Spleen (tissue), 7 donors: ENCODE results near the gene SREBF2.

Source experiments
- CTCF ChIP-seq, 11 experiments: fragments of 200-600 bp in 7 of 11; fragments of 450-650 bp in 4 of 11; sonication (generic) in 4 of 11; IDR thresholded peaks in 8 of 11; conservative IDR thresholded peaks in 3 of 11; 1 replicate in 7 of 11; 2 replicates in 4 of 11; pipeline versions ENCODE4 v1.4.0 to v1.8.0; 2016 to 2021; ENCODE audit warnings: antibody characterized with exemption in 11 of 11, inconsistent platforms in 4 of 11, mild to moderate bottlenecking in 1 of 11
- POLR2A ChIP-seq, 3 donors: fragments of 450-650 bp; IDR thresholded peaks; one replicate each; pipeline ENCODE4 v1.5.1; 2017; ENCODE audit warnings: antibody characterized with exemption in 3 of 3, mild to moderate bottlenecking in 1 of 3
- POLR2AphosphoS5 ChIP-seq, 3 donors: sonication (generic); formaldehyde crosslinking; IDR thresholded peaks; one replicate each; pipeline ENCODE4 v1.5.1; 2017; ENCODE audit warnings: antibody characterized with exemption in 3 of 3
- donor health status: DM: no; HTN: no; CAD: no; lungs with moderate emphysema.
- donor health status: DM: no; HTN: no; CAD: no.
- donor health status: DM: no; HTN: no; CAD: no.

DNA sequence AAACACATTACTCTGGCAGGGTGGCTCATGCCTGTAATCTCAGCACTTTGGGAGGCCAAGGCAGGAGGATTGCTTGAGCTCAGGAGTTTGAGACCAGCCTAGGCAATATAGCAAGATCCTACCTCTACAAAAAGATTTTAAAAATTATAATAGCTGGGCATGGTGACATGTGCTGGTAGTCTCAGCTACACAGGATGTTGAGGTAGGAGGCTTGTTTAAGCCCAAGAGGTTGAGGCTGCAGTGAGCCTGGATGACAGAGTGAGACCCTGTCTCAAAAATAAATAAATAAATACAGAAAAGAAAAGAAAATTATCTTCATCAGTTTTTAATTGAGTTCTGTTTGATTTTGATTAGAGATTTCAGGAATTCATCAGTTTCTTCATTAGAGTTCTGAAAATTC, 27.3 kb upstream of the SREBF2 start:
- no peak for TF ChIP-seq CTCF (IDR thresholded peaks at IDR 0.05 in 8 of 11, conservative IDR thresholded peaks at IDR 0.05 in 3 of 11)
- no peak for TF ChIP-seq POLR2A (IDR thresholded peaks at IDR 0.05)
- no peak for TF ChIP-seq POLR2AphosphoS5 (IDR thresholded peaks at IDR 0.05)
